HG02642 (cell line): ENCODE results near the gene EDRF1.
"Not testable (repeated sequence)": the region's sequence is repeated elsewhere in the genome, so short reads cannot be mapped to it uniquely, and the experiment has no call there.

Source experiments
- ATAC-seq: cut with Tn5 transposase; IDR thresholded peaks from one replicate; pipeline ENCODE4 v1.9.1; 2021; ENCODE audit warnings: mild to moderate bottlenecking; ENCODE audit not compliant: unreplicated experiment, poor library complexity

The EDRF1 gene

GRCh38 chr10:125719173-125720001, at the start of gene EDRF1:
EDRF1 (plus strand) TSS chr10:125719709; CDS start chr10:125719808, 99 bp downstream.
- peak; percentile 91 for ATAC-seq

GRCh38 chr10:125672884-125673283, 46.6 kb upstream of the EDRF1 start:
- ATAC-seq = no peak

GRCh38 chr10:125679436-125679835, 40.1 kb upstream of the EDRF1 start:
- no peak for ATAC-seq

- no peak for ATAC-seq
These were observed 36.4 kb upstream of the EDRF1 start, which contains the start of gene TEX36 for GRCh38 chr10:125683063-125683462. TEX36 (minus strand) TSS chr10:125683163; CDS start chr10:125682989, 174 bp downstream.

- ATAC-seq = no peak
These were observed 35.7 kb upstream of the EDRF1 start for GRCh38 chr10:125683821-125684220.

GRCh38 chr10:125684581-125684980, 34.9 kb upstream of the EDRF1 start:
- no peak for ATAC-seq

GRCh38 chr10:125687507-125688185, 31.9 kb upstream of the EDRF1 start:
- ATAC-seq = no peak

GRCh38 chr10:125689955-125690569, 29.4 kb upstream of the EDRF1 start:
- ATAC-seq = no peak

- ATAC-seq = no peak
These were observed 28.1 kb upstream of the EDRF1 start for GRCh38 chr10:125691160-125691981.

GRCh38 chr10:125692196-125692595, 27.3 kb upstream of the EDRF1 start:
- ATAC-seq = no peak

GRCh38 chr10:125692601-125693523, 26.6 kb upstream of the EDRF1 start:
- no peak for ATAC-seq

GRCh38 chr10:125693524-125693847, 26.0 kb upstream of the EDRF1 start:
- ATAC-seq = no peak

GRCh38 chr10:125694883-125695282, 24.6 kb upstream of the EDRF1 start:
- no peak for ATAC-seq

- ATAC-seq = not testable (repeated sequence)
These were observed 22.6 kb upstream of the EDRF1 start for GRCh38 chr10:125696884-125697283.

GRCh38 chr10:125698481-125698998, 21.0 kb upstream of the EDRF1 start:
- no peak for ATAC-seq

GRCh38 chr10:125699562-125700143, 19.9 kb upstream of the EDRF1 start:
- ATAC-seq = no peak

- no peak for ATAC-seq
These were observed 19.1 kb upstream of the EDRF1 start for GRCh38 chr10:125700355-125700911.
